NCI-H2107 (cell line): ENCODE results near the gene HEG1.
"Not testable (repeated sequence)": the region's sequence is repeated elsewhere in the genome, so short reads cannot be mapped to it uniquely, and the experiment has no call there.

ENCODE experiments used
- DNase-seq: peaks from one replicate; lab custom pipeline; 2025; lab: John Stamatoyannopoulos, UW

HEG1 gene

GRCh38 chr3:125055913-125056745 lies at the start of gene HEG1:
TSS of gene HEG1 (minus strand) at chr3:125055997. CDS start at chr3:125055890, 107 bp downstream.
- DNase-seq, result no peak

GRCh38 chr3:125105116-125105515 lies 49.3 kb upstream of the HEG1 start:
- DNase-seq, result no peak

- no peak for DNase-seq
Measured at GRCh38 chr3:125104639-125105038, 48.8 kb upstream of the HEG1 start.

- DNase-seq, result no peak
Measured at GRCh38 chr3:125103406-125103805, 47.6 kb upstream of the HEG1 start.

- DNase-seq, result no peak
Measured at GRCh38 chr3:125102470-125102869, 46.7 kb upstream of the HEG1 start.

- no peak for DNase-seq
Measured at GRCh38 chr3:125098611-125099291, 43.0 kb upstream of the HEG1 start.

- DNase-seq, result no peak
Measured at GRCh38 chr3:125090649-125091048, 34.9 kb upstream of the HEG1 start.

- no peak for DNase-seq
Measured at GRCh38 chr3:125087768-125088391, 32.1 kb upstream of the HEG1 start.

- DNase-seq, result no peak
Measured at GRCh38 chr3:125085166-125085565, 29.4 kb upstream of the HEG1 start.

GRCh38 chr3:125083776-125084175 lies 28.0 kb upstream of the HEG1 start:
- no peak for DNase-seq

GRCh38 chr3:125082339-125082738 lies 26.5 kb upstream of the HEG1 start:
- DNase-seq, result not testable (repeated sequence)

- no peak for DNase-seq
Measured at GRCh38 chr3:125080077-125080476, 24.3 kb upstream of the HEG1 start.

- DNase-seq, result no peak
Measured at GRCh38 chr3:125079675-125080045, 23.9 kb upstream of the HEG1 start.

- DNase-seq, result no peak
Measured at GRCh38 chr3:125078951-125079674, 23.3 kb upstream of the HEG1 start.

GRCh38 chr3:125077864-125078263 lies 22.1 kb upstream of the HEG1 start:
- DNase-seq, result no peak

- no peak for DNase-seq
Measured at GRCh38 chr3:125076464-125076863, 20.7 kb upstream of the HEG1 start.

GRCh38 chr3:125075738-125076137 lies 19.9 kb upstream of the HEG1 start:
- DNase-seq, result no peak

- DNase-seq, result no peak
Measured at GRCh38 chr3:125073390-125073905, 17.7 kb upstream of the HEG1 start.

- DNase-seq, result no peak
Measured at GRCh38 chr3:125072749-125073389, 17.1 kb upstream of the HEG1 start.

- DNase-seq, result no peak
Measured at GRCh38 chr3:125072301-125072700, 16.5 kb upstream of the HEG1 start.

GRCh38 chr3:125069968-125070745 lies 14.4 kb upstream of the HEG1 start:
- no peak for DNase-seq
